RCC 7860 (cell line): ENCODE data around the gene NEUROG1.
"Not testable (repeated sequence)": the region's sequence is repeated elsewhere in the genome, so short reads cannot be mapped to it uniquely, and the experiment has no call there.

Experiments
- DNase-seq: peaks from one replicate; pipeline ENCODE4 v3.0.0-alpha.2; 2015; ENCODE audit warnings: low spot score
- FAIRE-seq: peaks from 2 replicates; lab custom pipeline; 2012; peaks lifted over from hg19 to GRCh38; lab: Jason Lieb, UNC

Gene NEUROG1

GRCh38 chr5:135538261-135538660 lies 2.5 kb upstream of the NEUROG1 start:
- FAIRE-seq (no peak), DNase-seq (no peak)

- DNase-seq: no peak
- FAIRE-seq: no peak
These were observed 2.0 kb upstream of the NEUROG1 start for GRCh38 chr5:135537745-135538144.

- no peak for DNase-seq
- FAIRE-seq: no peak
These were observed 1.5 kb upstream of the NEUROG1 start for GRCh38 chr5:135537271-135537670.

- no peak for DNase-seq
- no peak for FAIRE-seq
These were observed 344 bp downstream of the NEUROG1 start for GRCh38 chr5:135535420-135535819.

- DNase-seq (no peak), FAIRE-seq (no peak)
These were observed 950 bp downstream of the NEUROG1 start for GRCh38 chr5:135534609-135535419.

GRCh38 chr5:135533794-135534193 lies 2.0 kb downstream of the NEUROG1 start:
- DNase-seq (no peak), FAIRE-seq (no peak)

- DNase-seq: no peak
- FAIRE-seq: no peak
These were observed 2.4 kb downstream of the NEUROG1 start for GRCh38 chr5:135533334-135533733.

- FAIRE-seq, DNase-seq: not testable (repeated sequence)
These were observed 6.2 kb downstream of the NEUROG1 start for GRCh38 chr5:135529576-135529975.

GRCh38 chr5:135526924-135527323 lies 8.8 kb downstream of the NEUROG1 start:
- FAIRE-seq: no peak

GRCh38 chr5:135521964-135522363 lies 13.8 kb downstream of the NEUROG1 start:
- DNase-seq (no peak), FAIRE-seq (no peak)

More at GRCh38 chr5:135526924-135527323, 8.8 kb downstream of the NEUROG1 start:
- DNase-seq: no peak

- FAIRE-seq: no peak
- DNase-seq: no peak
These were observed 18.1 kb downstream of the NEUROG1 start for GRCh38 chr5:135517631-135518030.

GRCh38 chr5:135514116-135514515 lies 21.6 kb downstream of the NEUROG1 start:
- no peak for FAIRE-seq
- no peak for DNase-seq

- FAIRE-seq (no peak), DNase-seq (no peak)
These were observed 23.8 kb downstream of the NEUROG1 start for GRCh38 chr5:135511761-135512575.

GRCh38 chr5:135509995-135510394 lies 25.8 kb downstream of the NEUROG1 start:
- DNase-seq (no peak), FAIRE-seq (no peak)

GRCh38 chr5:135508496-135509005 lies 27.2 kb downstream of the NEUROG1 start:
- no peak for DNase-seq
- no peak for FAIRE-seq

- FAIRE-seq (no peak), DNase-seq (no peak)
These were observed 29.8 kb downstream of the NEUROG1 start for GRCh38 chr5:135505973-135506372.

- DNase-seq (no peak), FAIRE-seq (no peak)
These were observed 31.4 kb downstream of the NEUROG1 start for GRCh38 chr5:135504376-135504775.

GRCh38 chr5:135503871-135504270 lies 31.9 kb downstream of the NEUROG1 start:
- DNase-seq (no peak), FAIRE-seq (no peak)

GRCh38 chr5:135502836-135503520 lies 32.8 kb downstream of the NEUROG1 start:
- no peak for DNase-seq
- FAIRE-seq: no peak

- no peak for DNase-seq
- no peak for FAIRE-seq
These were observed 33.8 kb downstream of the NEUROG1 start for GRCh38 chr5:135501965-135502364.

GRCh38 chr5:135498637-135498995 lies 37.1 kb downstream of the NEUROG1 start:
- FAIRE-seq: no peak
- no peak for DNase-seq
